ENCODE results near the gene SLC38A9.

The SLC38A9 gene

DNA sequence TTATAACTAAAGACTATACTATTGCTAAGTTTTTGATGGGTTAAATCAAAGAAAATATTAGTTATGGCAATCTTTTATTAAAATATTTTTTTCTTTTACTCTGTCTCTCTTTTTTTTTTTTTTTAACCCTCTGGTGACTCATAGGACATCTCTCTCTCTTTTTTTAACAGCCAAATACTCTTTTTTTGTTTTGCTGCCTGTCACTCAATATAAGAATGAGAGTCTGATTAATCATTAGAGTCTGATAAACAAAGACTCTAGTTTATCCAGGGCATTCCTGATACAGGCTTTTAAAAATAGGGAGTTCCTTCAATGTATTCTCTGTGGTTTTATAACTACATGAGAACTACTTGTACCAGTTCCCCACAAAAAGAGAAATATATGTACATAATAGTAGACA is 77.3 kb downstream of the SLC38A9 start:
- Histone ChIP-seq H3K9me3 (ENCODE audit: low read length) (no peaks in the 10 kb centered on the region), H3K4me3 (ENCODE audit: low read depth, low read length, poor library complexity, severe bottlenecking) (no peak overlapping the region), H3K9me2 (ENCODE audit: low read depth, low read length) (no peaks in the 10 kb centered on the region), H3F3A (ENCODE audit: insufficient read depth, low read length) (no peaks in the 10 kb centered on the region), H3K4me1 (ENCODE audit: insufficient read depth, low read length, severe bottlenecking) (no peaks in the 10 kb centered on the region), H3K27me3 (ENCODE audit: insufficient read depth, low read length) (no peaks in the 10 kb centered on the region), H3K9ac (ENCODE audit: low read length) (no peak overlapping the region), H3K27ac (ENCODE audit: low read depth, low read length, poor library complexity, severe bottlenecking) (no peak overlapping the region), H3K4me2 (ENCODE audit: low read length) (no peak overlapping the region), H4K20me1 (ENCODE audit: insufficient read depth, low read length) (no peaks in the 10 kb centered on the region), H3K79me2 (ENCODE audit: insufficient read depth, low read length) (no peaks in the 10 kb centered on the region), H3K36me3 (ENCODE audit: insufficient read depth, low read length) (no peaks in the 10 kb centered on the region), H2AFZ (ENCODE audit: low read length) (no peak overlapping the region)
- TF ChIP-seq EZH2 (IDR thresholded peaks at IDR 0.05; ENCODE audit: borderline replicate concordance, low read length) (no peak), CTCF (IDR thresholded peaks at IDR 0.05; ENCODE audit: low read length) (no peak)

- Histone ChIP-seq H3K79me2 (ENCODE audit: insufficient read depth, low read length) (no peaks in the 10 kb centered on the region), H4K20me1 (ENCODE audit: insufficient read depth, low read length) (no peaks in the 10 kb centered on the region), H3K4me3 (ENCODE audit: low read depth, low read length, poor library complexity, severe bottlenecking) (no peak overlapping the region), H3F3A (ENCODE audit: insufficient read depth, low read length) (no peaks in the 10 kb centered on the region), H3K9me3 (ENCODE audit: low read length) (no peaks in the 10 kb centered on the region), H3K4me2 (ENCODE audit: low read length) (no peak overlapping the region), H3K4me1 (ENCODE audit: insufficient read depth, low read length, severe bottlenecking) (no peaks in the 10 kb centered on the region), H2AFZ (ENCODE audit: low read length) (no peak overlapping the region), H3K27ac (ENCODE audit: low read depth, low read length, poor library complexity, severe bottlenecking) (no peak overlapping the region), H3K27me3 (ENCODE audit: insufficient read depth, low read length) (no peaks in the 10 kb centered on the region), H3K36me3 (ENCODE audit: insufficient read depth, low read length) (no peaks in the 10 kb centered on the region), H3K9ac (ENCODE audit: low read length) (no peak overlapping the region), H3K9me2 (ENCODE audit: low read depth, low read length) (no peaks in the 10 kb centered on the region)
- TF ChIP-seq CTCF (IDR thresholded peaks at IDR 0.05; ENCODE audit: low read length), result no peak
- no peak for TF ChIP-seq EZH2 (IDR thresholded peaks at IDR 0.05; ENCODE audit: borderline replicate concordance, low read length)
Observed at GRCh38 chr5:55634209-55634805, 77.8 kb downstream of the SLC38A9 start.

- Histone ChIP-seq H3K27me3 (ENCODE audit: insufficient read depth, low read length) (no peaks in the 10 kb centered on the region), H4K20me1 (ENCODE audit: insufficient read depth, low read length) (no peaks in the 10 kb centered on the region), H3K4me1 (ENCODE audit: insufficient read depth, low read length, severe bottlenecking) (no peaks in the 10 kb centered on the region), H3K36me3 (ENCODE audit: insufficient read depth, low read length) (no peaks in the 10 kb centered on the region), H3K9me3 (ENCODE audit: low read length) (no peaks in the 10 kb centered on the region), H3F3A (ENCODE audit: insufficient read depth, low read length) (no peaks in the 10 kb centered on the region), H3K9ac (ENCODE audit: low read length) (no peak overlapping the region), H3K27ac (ENCODE audit: low read depth, low read length, poor library complexity, severe bottlenecking) (no peak overlapping the region), H3K79me2 (ENCODE audit: insufficient read depth, low read length) (no peaks in the 10 kb centered on the region), H3K4me2 (ENCODE audit: low read length) (no peak overlapping the region), H2AFZ (ENCODE audit: low read length) (no peak overlapping the region), H3K9me2 (ENCODE audit: low read depth, low read length) (no peaks in the 10 kb centered on the region), H3K4me3 (ENCODE audit: low read depth, low read length, poor library complexity, severe bottlenecking) (no peak overlapping the region)
- TF ChIP-seq CTCF (IDR thresholded peaks at IDR 0.05; ENCODE audit: low read length), result no peak
- no peak for TF ChIP-seq EZH2 (IDR thresholded peaks at IDR 0.05; ENCODE audit: borderline replicate concordance, low read length)
Observed at GRCh38 chr5:55633574-55634208, 78.4 kb downstream of the SLC38A9 start.

All from OCI-LY1 (cell line).